Keratinocyte (primary cell): ENCODE results near the gene UBE4B.

ENCODE experiments used
- CTCF ChIP-seq, 3 experiments: IDR thresholded peaks in 1 of 3; conservative IDR thresholded peaks in 1 of 3; optimal IDR thresholded peaks in 1 of 3; 2 replicates in 2 of 3; 3 replicates in 1 of 3; pipeline versions ENCODE3 to v1.5.1; 2011; ENCODE audit warnings: low read length in 3 of 3, mild to moderate bottlenecking in 3 of 3, moderate library complexity in 2 of 3, control low read depth in 1 of 3, inconsistent platforms in 1 of 3; ENCODE audit not compliant: insufficient read depth in 2 of 3; ENCODE audit errors: extremely low read depth in 1 of 3
- EZH2 ChIP-seq: IDR thresholded peaks from one replicate; pipeline ENCODE4 v1.6.1; 2012; ENCODE audit warnings: inconsistent platforms, mild to moderate bottlenecking, low read length, moderate library complexity

DNA sequence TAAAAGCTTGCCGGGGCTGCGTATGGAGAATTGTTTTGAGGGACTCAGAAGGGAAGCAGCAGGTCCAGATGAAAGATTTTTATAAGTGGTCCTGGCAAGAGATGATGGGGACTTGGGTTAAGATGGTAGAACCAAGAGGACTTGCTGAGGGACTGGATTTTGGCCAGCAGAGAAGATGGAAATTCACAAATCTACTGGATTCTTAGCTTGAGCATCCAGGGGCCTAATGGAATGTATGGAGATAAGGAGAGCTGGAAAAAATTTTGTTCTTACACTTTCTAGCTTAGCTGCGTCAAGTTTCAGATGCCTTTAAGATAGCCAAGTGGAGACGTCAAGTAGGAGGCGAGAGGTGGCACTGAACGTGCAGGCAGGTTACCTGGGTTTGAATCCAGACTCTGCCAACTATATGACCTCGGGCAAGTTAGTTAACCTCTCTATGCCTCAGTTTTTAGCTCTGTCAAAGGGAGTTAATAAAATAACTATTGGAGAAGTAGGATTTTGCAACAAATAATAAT is 39.1 kb upstream of the UBE4B start:
- no peak for TF ChIP-seq CTCF (optimal IDR thresholded peaks at IDR 0.05 in 1 of 3, IDR thresholded peaks at IDR 0.05 in 1 of 3, conservative IDR thresholded peaks at IDR 0.05 in 1 of 3; ENCODE audit: extremely low read depth in 1 of 3, insufficient read depth in 2 of 3, low read length in 3 of 3)
- TF ChIP-seq EZH2, result no peak
